GM21717 (cell line): ENCODE measurements around the gene SHQ1.
A peak's percentile ranks its signal among the peaks of the same experiment; 100 is the strongest.

ENCODE experiments used
- ATAC-seq: cut with Tn5 transposase; IDR thresholded peaks from one replicate; pipeline ENCODE4 v1.9.1; 2021; ENCODE audit warnings: mild to moderate bottlenecking, moderate library complexity; ENCODE audit not compliant: unreplicated experiment

SHQ1 gene

GRCh38 chr3:72855001-72855400 lies 6.8 kb upstream of the SHQ1 start:
- ATAC-seq: no peak

GRCh38 chr3:72848703-72849081 lies 447 bp upstream of the SHQ1 start:
- peak; percentile 62 for ATAC-seq

GRCh38 chr3:72847282-72847681 lies 963 bp downstream of the SHQ1 start:
- ATAC-seq: no peak

GRCh38 chr3:72846166-72846565 lies 2.1 kb downstream of the SHQ1 start:
- no peak for ATAC-seq

- ATAC-seq: no peak
Measured at GRCh38 chr3:72844436-72844993, 3.7 kb downstream of the SHQ1 start.

- no peak for ATAC-seq
Measured at GRCh38 chr3:72839057-72839456, 9.2 kb downstream of the SHQ1 start.

- no peak for ATAC-seq
Measured at GRCh38 chr3:72836923-72837322, 11.3 kb downstream of the SHQ1 start.

- ATAC-seq: no peak
Measured at GRCh38 chr3:72836416-72836815, 11.8 kb downstream of the SHQ1 start.

- no peak for ATAC-seq
Measured at GRCh38 chr3:72830452-72831223, 17.6 kb downstream of the SHQ1 start.

- ATAC-seq: no peak
Measured at GRCh38 chr3:72829701-72830100, 18.5 kb downstream of the SHQ1 start.

- ATAC-seq: peak; percentile 43
Measured at GRCh38 chr3:72821161-72821781, 27.0 kb downstream of the SHQ1 start.

- no peak for ATAC-seq
Measured at GRCh38 chr3:72820415-72820814, 27.8 kb downstream of the SHQ1 start.

- no peak for ATAC-seq
Measured at GRCh38 chr3:72818905-72819304, 29.3 kb downstream of the SHQ1 start.

- no peak for ATAC-seq
Measured at GRCh38 chr3:72818092-72818773, 30.0 kb downstream of the SHQ1 start.

GRCh38 chr3:72816862-72817355 lies 31.3 kb downstream of the SHQ1 start:
- ATAC-seq: peak; percentile 54

- ATAC-seq: no peak
Measured at GRCh38 chr3:72814308-72814707, 33.9 kb downstream of the SHQ1 start.

GRCh38 chr3:72812201-72812600 lies 36.0 kb downstream of the SHQ1 start:
- no peak for ATAC-seq

- ATAC-seq: no peak
Measured at GRCh38 chr3:72811571-72811970, 36.7 kb downstream of the SHQ1 start.

- ATAC-seq: no peak
Measured at GRCh38 chr3:72810659-72811434, 37.4 kb downstream of the SHQ1 start.

GRCh38 chr3:72810063-72810462 lies 38.2 kb downstream of the SHQ1 start:
- ATAC-seq: no peak

GRCh38 chr3:72804361-72804760 lies 43.9 kb downstream of the SHQ1 start:
- ATAC-seq: no peak
